GM13977 (cell line): Measurements from ENCODE around the gene COTL1.
"Not testable (repeated sequence)": the region's sequence is repeated elsewhere in the genome, so short reads cannot be mapped to it uniquely, and the experiment has no call there.

Experiments
- DNase-seq: peaks from one replicate; pipeline ENCODE4 v3.0.0; 2012; ENCODE audit warnings: low spot score
- in situ Hi-C: fragments of 300-500 bp; cut with MboI; formaldehyde crosslinking; loops from one replicate; pipeline ENCODE4 v1.12.0; 2022; ENCODE audit warnings: low sequenced_read_pairs, low pct_unique_long_range_greater_than_20kb, mixed read lengths, inconsistent platforms; ENCODE audit not compliant: unreplicated experiment
- TF ChIP-seq, protein P1 (sequence below): IDR thresholded peaks from 2 replicates; pipeline ENCODE4 v1.5.1; 2012; ENCODE audit warnings: mild to moderate bottlenecking, control low read depth; ENCODE audit not compliant: insufficient read depth; ENCODE audit errors: extremely low read depth, missing control alignments

The COTL1 gene

DNA sequence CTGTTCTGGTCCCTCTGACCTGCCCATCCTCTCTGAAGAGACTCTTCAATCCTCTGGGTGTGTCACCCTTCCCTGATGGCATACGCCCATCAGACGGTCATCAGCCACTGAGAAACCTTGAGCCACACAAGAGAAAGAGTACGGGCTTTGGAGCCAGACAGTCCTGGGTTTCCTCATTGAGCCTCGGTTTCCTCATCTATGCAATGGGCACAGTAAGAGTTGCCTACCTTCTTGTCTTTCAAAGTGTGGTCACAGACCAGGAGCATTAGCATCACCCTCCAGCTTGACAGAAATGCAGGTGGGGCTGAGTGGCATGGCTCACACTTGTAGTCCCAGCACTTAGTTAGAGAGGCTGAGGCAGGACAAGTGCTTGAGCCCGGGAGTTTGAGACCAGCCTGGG lies 87.3 kb downstream of the COTL1 start:
- in situ Hi-C loops: no loop called here
- DNase-seq: no peak
- TF ChIP-seq, protein P1, sequence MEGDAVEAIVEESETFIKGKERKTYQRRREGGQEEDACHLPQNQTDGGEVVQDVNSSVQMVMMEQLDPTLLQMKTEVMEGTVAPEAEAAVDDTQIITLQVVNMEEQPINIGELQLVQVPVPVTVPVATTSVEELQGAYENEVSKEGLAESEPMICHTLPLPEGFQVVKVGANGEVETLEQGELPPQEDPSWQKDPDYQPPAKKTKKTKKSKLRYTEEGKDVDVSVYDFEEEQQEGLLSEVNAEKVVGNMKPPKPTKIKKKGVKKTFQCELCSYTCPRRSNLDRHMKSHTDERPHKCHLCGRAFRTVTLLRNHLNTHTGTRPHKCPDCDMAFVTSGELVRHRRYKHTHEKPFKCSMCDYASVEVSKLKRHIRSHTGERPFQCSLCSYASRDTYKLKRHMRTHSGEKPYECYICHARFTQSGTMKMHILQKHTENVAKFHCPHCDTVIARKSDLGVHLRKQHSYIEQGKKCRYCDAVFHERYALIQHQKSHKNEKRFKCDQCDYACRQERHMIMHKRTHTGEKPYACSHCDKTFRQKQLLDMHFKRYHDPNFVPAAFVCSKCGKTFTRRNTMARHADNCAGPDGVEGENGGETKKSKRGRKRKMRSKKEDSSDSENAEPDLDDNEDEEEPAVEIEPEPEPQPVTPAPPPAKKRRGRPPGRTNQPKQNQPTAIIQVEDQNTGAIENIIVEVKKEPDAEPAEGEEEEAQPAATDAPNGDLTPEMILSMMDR: no peak

DNA sequence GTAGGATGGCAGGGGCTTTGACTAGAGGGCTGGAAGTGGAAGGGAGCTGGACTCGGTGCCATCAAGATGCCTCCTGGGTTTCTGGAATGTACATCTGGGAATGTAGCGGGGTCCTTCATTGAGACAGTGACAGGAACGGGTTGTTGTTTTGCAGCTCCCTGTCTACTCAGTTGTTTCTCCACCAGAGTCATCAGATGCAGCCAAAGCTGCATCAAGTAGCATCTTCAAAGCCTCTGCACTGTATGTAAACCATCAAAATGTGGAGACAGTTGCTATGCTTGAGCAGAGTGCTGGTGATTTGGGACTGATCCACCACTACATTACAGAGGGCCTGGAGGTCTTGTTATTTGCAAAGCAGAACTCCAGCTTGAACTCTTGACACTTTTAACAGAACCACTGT lies 88.3 kb downstream of the COTL1 start:
- no peak for DNase-seq
- in situ Hi-C loops: no loop called here
- TF ChIP-seq, protein P1: no peak

DNA sequence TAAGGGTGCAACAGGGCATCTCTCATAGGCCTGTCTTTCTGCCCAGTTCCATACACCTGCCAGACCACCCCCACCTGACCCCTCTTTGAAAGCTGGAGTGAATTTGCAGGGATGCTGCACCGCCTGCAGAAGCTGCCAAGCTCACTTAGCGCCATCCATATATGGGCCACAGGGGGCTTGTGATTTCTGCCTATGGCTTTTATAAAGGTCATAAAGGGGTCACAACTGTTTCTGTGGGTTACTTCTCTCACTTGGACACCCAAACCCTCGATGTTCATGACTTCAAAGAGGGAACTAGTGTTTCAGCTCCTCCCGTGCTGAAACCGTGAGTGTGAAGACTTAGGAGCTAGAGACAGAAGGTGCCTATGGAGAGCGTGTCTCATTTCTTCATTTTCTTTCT lies 89.6 kb downstream of the COTL1 start:
- in situ Hi-C loops: no loop called here
- TF ChIP-seq, protein P1: no peak
- DNase-seq: no peak

DNA sequence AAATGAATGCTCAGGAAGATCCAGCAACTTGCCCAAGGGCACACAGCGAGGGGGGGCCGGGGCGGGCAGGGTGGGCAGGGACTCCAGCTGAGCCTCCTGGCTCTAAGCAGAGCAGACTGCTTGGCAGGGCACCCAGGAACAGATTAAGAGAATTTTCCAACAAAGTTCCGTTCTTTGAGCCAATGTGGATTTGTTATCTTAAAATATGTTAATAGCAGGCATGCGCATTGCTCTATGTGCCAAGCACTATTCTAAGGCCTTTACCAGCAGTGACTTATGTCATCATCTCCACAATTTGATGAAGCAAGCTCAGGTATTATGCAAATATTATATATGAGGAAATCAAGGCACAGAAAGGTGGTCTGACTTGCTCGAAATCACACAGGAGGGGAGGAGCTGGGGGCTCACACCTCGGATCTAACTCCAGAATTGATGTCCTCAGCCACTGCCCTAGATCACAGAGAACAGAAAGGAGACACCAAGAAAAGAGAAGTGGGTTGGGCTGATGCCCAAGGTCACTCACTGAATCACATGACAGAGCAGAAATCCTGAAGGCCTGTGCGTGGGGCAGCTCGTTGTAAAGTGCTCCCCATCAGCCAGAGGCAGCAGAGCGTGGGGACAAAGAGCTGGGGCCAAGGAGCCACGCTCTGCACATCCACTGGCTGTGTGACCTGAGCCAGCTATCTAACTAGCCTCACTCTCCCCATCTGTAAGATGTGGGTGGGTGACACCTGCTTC lies 90.2 kb downstream of the COTL1 start:
- no peak for DNase-seq
- TF ChIP-seq, protein P1: no peak
- in situ Hi-C loops: no loop called here

DNA sequence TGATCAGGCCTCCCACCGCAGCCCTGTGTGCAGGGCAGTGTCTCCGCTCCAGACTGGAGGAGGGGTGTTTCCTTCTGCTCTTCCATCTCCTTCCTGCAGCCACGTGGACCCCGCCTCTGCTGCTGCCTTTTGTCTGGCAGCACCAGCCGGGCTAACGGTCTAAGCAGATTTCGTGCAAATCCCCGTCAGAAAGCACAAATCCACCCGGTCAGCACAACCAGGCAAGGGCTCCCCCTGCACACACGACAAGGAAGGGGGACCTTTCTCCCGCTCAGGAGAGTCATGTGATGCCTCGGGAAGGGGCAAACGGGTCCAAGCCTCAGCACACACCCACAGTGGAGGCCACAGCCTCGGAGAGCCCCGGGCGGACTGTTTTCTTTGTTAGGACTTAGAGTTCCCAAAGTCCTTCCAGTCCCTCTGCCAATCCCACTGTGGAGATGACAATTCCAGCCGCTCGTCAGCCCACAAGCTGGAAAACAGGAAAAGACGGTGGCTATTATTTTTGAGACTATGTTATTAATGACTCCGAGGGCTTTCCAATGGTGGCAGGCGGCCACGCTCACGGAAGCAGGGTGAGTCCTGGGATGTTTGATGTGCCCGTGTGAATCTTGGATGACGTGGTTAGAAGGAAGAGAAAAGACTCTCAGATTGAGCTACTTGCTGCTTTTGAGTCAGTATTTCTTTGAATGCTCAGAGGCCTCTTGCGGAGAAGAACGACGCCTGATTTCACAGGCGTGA lies 90.9 kb downstream of the COTL1 start:
- no peak for DNase-seq
- in situ Hi-C loops: no loop called here
- TF ChIP-seq, protein P1: no peak

DNA sequence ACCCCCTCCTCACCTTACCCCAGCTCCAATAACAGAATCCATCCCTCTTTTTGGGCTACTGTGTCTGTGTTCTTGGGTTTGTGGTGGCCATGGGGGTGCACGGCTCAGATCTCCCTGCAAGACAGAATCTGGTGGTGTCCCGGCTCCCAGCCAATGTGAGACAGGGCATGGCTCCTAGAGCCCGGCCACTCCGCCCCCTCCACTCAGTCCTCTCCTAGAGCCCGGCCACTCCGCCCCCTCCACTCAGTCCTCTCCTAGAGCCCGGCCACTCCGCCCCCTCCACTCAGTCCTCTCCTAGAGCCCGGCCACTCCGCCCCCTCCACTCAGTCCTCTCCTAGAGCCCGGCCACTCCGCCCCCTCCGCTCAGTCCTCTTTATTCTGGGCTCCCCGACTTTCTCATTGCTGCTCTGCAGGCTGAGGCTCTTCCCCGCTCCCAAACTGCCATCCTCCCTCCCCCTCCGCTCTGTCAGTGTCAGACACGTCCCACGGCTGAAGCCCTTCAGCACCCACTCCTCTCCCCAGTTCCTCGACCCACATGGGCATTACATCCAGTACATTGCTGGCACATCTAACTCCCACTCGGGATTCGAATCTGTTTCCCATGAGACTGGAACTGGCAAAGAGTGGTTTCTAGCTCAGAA lies 92.8 kb downstream of the COTL1 start:
- in situ Hi-C loops: loop anchor here (25.0 kb wide), 1 partner anchor 437 kb away; no protein-coding TSS in a partner anchor

More for the DNA sequence above, 92.8 kb downstream of the COTL1 start:
- DNase-seq: not testable (repeated sequence)
